ENCODE results near the gene LTBP1. TPM values are rescaled to one million over a fixed set of nuclear protein-coding genes. Genes with fewer than 3 reads are reported as not detected.
"Not testable (repeated sequence)": the region's sequence is repeated elsewhere in the genome, so short reads cannot be mapped to it uniquely, and the experiment has no call there.

LTBP1 gene
- 100 to 1,000 TPM in 1 of 4 donors, 10 to 100 TPM in 3; 62.8 to 133 (median 94.1) TPM for polyA plus RNA-seq (ENCODE audit: insufficient read length in 4 of 4)

- peak in 3 of 4 donors; percentile 52 to 67 (median 62) for DNase-seq (ENCODE audit: low read depth in 4 of 4, low spot score in 3 of 4)
These were observed at the start of gene LTBP1 for GRCh38 chr2:32946314-32947075. Gene LTBP1 (plus strand): TSS chr2:32946953. CDS start chr2:32947325, 372 bp downstream.

- DNase-seq (ENCODE audit: low read depth in 4 of 4, low spot score in 3 of 4): no peak
These were observed 46.3 kb upstream of the LTBP1 start for GRCh38 chr2:32900246-32900973.

GRCh38 chr2:32901313-32901712, 45.4 kb upstream of the LTBP1 start:
- no peak for DNase-seq (ENCODE audit: low read depth in 4 of 4, low spot score in 3 of 4)

- no peak for DNase-seq (ENCODE audit: low read depth in 4 of 4, low spot score in 3 of 4)
These were observed 44.6 kb upstream of the LTBP1 start for GRCh38 chr2:32902174-32902573.

GRCh38 chr2:32902986-32903385, 43.8 kb upstream of the LTBP1 start:
- DNase-seq (ENCODE audit: low read depth in 4 of 4, low spot score in 3 of 4): no peak

- no peak for DNase-seq (ENCODE audit: low read depth in 4 of 4, low spot score in 3 of 4)
These were observed 42.7 kb upstream of the LTBP1 start for GRCh38 chr2:32904074-32904473.

GRCh38 chr2:32904751-32905150, 42.0 kb upstream of the LTBP1 start:
- DNase-seq (ENCODE audit: low read depth in 4 of 4, low spot score in 3 of 4): no peak

GRCh38 chr2:32905270-32905669, 41.5 kb upstream of the LTBP1 start:
- no peak for DNase-seq (ENCODE audit: low read depth in 4 of 4, low spot score in 3 of 4)

GRCh38 chr2:32910883-32911598, 35.7 kb upstream of the LTBP1 start:
- no peak for DNase-seq (ENCODE audit: low read depth in 4 of 4, low spot score in 3 of 4)

- DNase-seq (ENCODE audit: low read depth in 4 of 4, low spot score in 3 of 4): no peak
These were observed 31.1 kb upstream of the LTBP1 start for GRCh38 chr2:32915694-32916093.

GRCh38 chr2:32918774-32919173, 28.0 kb upstream of the LTBP1 start:
- no peak for DNase-seq (ENCODE audit: low read depth in 4 of 4, low spot score in 3 of 4)

GRCh38 chr2:32919901-32920300, 26.9 kb upstream of the LTBP1 start:
- DNase-seq (ENCODE audit: low read depth in 4 of 4, low spot score in 3 of 4): not testable (repeated sequence)

GRCh38 chr2:32921486-32921885, 25.3 kb upstream of the LTBP1 start:
- DNase-seq (ENCODE audit: low read depth in 4 of 4, low spot score in 3 of 4): not testable (repeated sequence)

- DNase-seq (ENCODE audit: low read depth in 4 of 4, low spot score in 3 of 4): no peak
These were observed 24.3 kb upstream of the LTBP1 start for GRCh38 chr2:32922501-32922900.

- no peak for DNase-seq (ENCODE audit: low read depth in 4 of 4, low spot score in 3 of 4)
These were observed 23.6 kb upstream of the LTBP1 start for GRCh38 chr2:32923109-32923508.

GRCh38 chr2:32925283-32925815, 21.4 kb upstream of the LTBP1 start:
- no peak for DNase-seq (ENCODE audit: low read depth in 4 of 4, low spot score in 3 of 4)

GRCh38 chr2:32925976-32926707, 20.6 kb upstream of the LTBP1 start:
- DNase-seq (ENCODE audit: low read depth in 4 of 4, low spot score in 3 of 4): no peak

GRCh38 chr2:32926708-32927084, 20.1 kb upstream of the LTBP1 start:
- peak in 3 of 4 donors; percentile 39 to 63 (median 51) for DNase-seq (ENCODE audit: low read depth in 4 of 4, low spot score in 3 of 4)

- DNase-seq (ENCODE audit: low read depth in 4 of 4, low spot score in 3 of 4): no peak
These were observed 16.3 kb upstream of the LTBP1 start for GRCh38 chr2:32930436-32930835.

GRCh38 chr2:32931519-32931918, 15.2 kb upstream of the LTBP1 start:
- DNase-seq (ENCODE audit: low read depth in 4 of 4, low spot score in 3 of 4): no peak

Data from left renal pelvis (tissue), 4 donors.